Thoracic aorta (tissue), 2 donors: ENCODE data around the gene ERCC6L2. TPM values are rescaled to one million over a fixed set of nuclear protein-coding genes. Genes with fewer than 3 reads are reported as not detected.

Source experiments
- ATAC-seq: fragments of 150-250 bp; one replicate; pipeline ENCODE4 v1.8.0; 2017; ENCODE audit warnings: low read depth; ENCODE audit not compliant: insufficient number of reproducible peaks, low FRiP score
- DNase-seq: peaks from one replicate; pipeline ENCODE4 v3.0.0-alpha.2; 2020; ENCODE audit warnings: low spot score
- H3K27ac ChIP-seq, 2 donors: fragments of 200-600 bp; sonication (generic); 1 replicate in 1 of 2; 2 replicates in 1 of 2; pipeline ENCODE4 v1.5.1; 2016; ENCODE audit warnings: mild to moderate bottlenecking in 2 of 2, moderate library complexity in 2 of 2
- H3K27me3 ChIP-seq: fragments of 200-600 bp; sonication (generic); replicated peaks from 2 replicates; pipeline ENCODE4 v1.6.0; 2016; ENCODE audit warnings: mild to moderate bottlenecking; ENCODE audit not compliant: insufficient read depth
- H3K36me3 ChIP-seq: fragments of 200-600 bp; sonication (generic); one replicate; pipeline ENCODE4 v1.5.1; 2016
- H3K4me1 ChIP-seq, 2 donors: fragments of 200-600 bp; sonication (generic); 1 replicate in 1 of 2; 2 replicates in 1 of 2; pipeline versions ENCODE4 v1.5.1 to v1.6.0; 2016; ENCODE audit warnings: low read depth in 2 of 2, mild to moderate bottlenecking in 1 of 2; ENCODE audit not compliant: control insufficient read depth in 1 of 2
- H3K4me3 ChIP-seq: fragments of 200-600 bp; sonication (generic); 2 replicates; pipeline ENCODE4 v1.5.1; 2016; ENCODE audit warnings: mild to moderate bottlenecking
- H3K9me3 ChIP-seq: fragments of 200-600 bp; sonication (generic); 2 replicates; pipeline ENCODE4 v1.5.1; 2016
- CTCF ChIP-seq: fragments of 200-600 bp; sonication (generic); IDR thresholded peaks from one replicate; pipeline ENCODE4 v1.5.1; 2019; ENCODE audit warnings: antibody characterized with exemption
- total RNA-seq, 2 donors: library from RNA; depleted of rRNA; stranded (reverse); fragments of >200 nt; gene quantifications; one replicate each; pipeline versions ENCODE4 v1.1.0 to v1.2.3, GENCODE V29; 2016

The ERCC6L2 gene
- total RNA-seq, 2 donors from 2014 or later: 32.1 to 53.4 TPM

GRCh38 chr9:95971815-95972214 is 96.3 kb downstream of the ERCC6L2 start:
- Histone ChIP-seq H3K4me3 (no peak overlapping the region), H3K27ac (no peak overlapping the region), H3K36me3 (peaks cover 6% of the 10 kb centered on the region), H3K27me3 (no peaks in the 10 kb centered on the region), H3K4me1 (no peaks in the 10 kb centered on the region), H3K9me3 (no peaks in the 10 kb centered on the region)
- ATAC-seq (no peak), DNase-seq (no peak)
- TF ChIP-seq CTCF: no peak

DNA sequence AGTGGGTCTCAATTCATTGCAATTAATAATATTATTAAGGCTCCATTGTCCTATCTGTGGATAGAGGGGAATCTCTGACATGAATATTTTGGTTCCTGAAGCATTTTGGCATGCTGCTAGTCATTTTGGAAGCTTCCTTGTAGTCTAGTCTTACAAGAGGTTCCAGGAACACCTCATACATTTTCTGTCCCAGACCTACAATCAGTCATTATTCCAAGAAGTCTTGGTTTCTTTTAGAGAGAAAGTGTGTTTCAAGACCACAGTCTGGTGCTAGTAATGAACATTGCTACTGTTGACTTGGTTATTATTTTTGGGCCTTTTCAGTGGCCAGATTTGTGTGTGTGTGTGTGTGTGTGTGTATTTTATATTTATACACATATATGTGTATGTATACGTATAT is 98.9 kb downstream of the ERCC6L2 start:
- no peak for ATAC-seq
- H3K27me3 ChIP-seq: no peaks in the 10 kb centered on the region
- H3K4me1 ChIP-seq: no peaks in the 10 kb centered on the region
- H3K27ac ChIP-seq: no peak overlapping the region
- TF ChIP-seq CTCF: no peak
- no peak for DNase-seq
- no peaks in the 10 kb centered on the region for H3K9me3 ChIP-seq
- H3K36me3 ChIP-seq: peaks cover 6% of the 10 kb centered on the region
- no peak overlapping the region for H3K4me3 ChIP-seq

DNA sequence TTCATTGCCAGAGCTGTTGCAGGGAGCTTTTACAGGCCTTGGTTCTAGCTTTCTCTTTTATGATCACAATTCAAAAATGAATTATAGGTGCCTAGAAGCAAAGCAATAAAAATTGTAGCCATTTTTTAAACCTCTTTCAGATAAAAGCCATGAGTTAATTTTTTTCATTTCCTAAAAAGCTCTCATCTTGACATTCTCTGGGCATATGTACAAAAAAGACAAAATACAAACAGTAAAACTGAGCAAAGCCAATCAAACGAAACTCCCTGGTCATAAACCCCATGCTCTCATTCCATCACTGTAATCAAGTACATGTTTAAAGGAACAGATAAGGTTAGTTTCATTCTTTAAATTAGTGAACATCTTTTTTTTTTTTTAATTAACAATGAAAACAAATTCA is 101.9 kb downstream of the ERCC6L2 start:
- H3K27ac ChIP-seq: no peak overlapping the region
- peaks cover 5% of the 10 kb centered on the region for H3K36me3 ChIP-seq

GRCh38 chr9:95978106-95978505 is 102.6 kb downstream of the ERCC6L2 start:
- H3K9me3 ChIP-seq: no peaks in the 10 kb centered on the region
- ATAC-seq: no peak
- no peak overlapping the region for H3K27ac ChIP-seq
- H3K4me1 ChIP-seq: no peaks in the 10 kb centered on the region
- no peaks in the 10 kb centered on the region for H3K36me3 ChIP-seq
- H3K27me3 ChIP-seq: no peaks in the 10 kb centered on the region
- no peak for DNase-seq
- TF ChIP-seq CTCF: no peak
- H3K4me3 ChIP-seq: no peak overlapping the region

More for the DNA sequence above, 101.9 kb downstream of the ERCC6L2 start:
- Histone ChIP-seq H3K27me3 (no peaks in the 10 kb centered on the region), H3K4me3 (no peak overlapping the region), H3K4me1 (no peaks in the 10 kb centered on the region), H3K9me3 (no peaks in the 10 kb centered on the region)
- ATAC-seq (no peak), DNase-seq (no peak)
- no peak for TF ChIP-seq CTCF

GRCh38 chr9:95979446-95979845 is 104.0 kb downstream of the ERCC6L2 start:
- Histone ChIP-seq H3K4me3 (no peak overlapping the region), H3K27me3 (no peaks in the 10 kb centered on the region), H3K27ac (no peak overlapping the region), H3K36me3 (no peaks in the 10 kb centered on the region), H3K4me1 (no peaks in the 10 kb centered on the region), H3K9me3 (no peaks in the 10 kb centered on the region)
- DNase-seq: no peak
- TF ChIP-seq CTCF: no peak
- ATAC-seq: no peak
